ENCODE data around the gene HDAC8.

DNA sequence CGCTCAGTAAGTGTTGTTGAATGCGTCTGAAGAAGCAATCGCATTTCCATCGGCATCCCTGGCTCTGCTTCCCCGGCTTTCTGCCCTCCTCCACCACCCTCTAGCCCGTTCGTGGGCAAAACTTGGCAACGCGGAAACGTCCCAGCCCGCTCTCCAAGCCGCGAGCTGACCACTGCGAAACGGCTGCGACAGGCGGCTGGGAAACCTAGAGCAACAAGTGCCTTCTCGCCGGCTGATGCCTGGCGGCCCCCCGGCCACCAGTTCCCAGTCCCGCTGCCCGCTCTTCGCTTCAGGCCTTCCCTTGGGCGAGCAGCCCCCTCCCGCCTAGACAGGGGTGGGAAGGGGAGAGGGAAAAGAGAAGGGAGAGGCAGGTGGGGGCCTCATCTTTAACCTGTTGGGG lies 267.8 kb downstream of the HDAC8 start:
- TF ChIP-seq, protein P1, sequence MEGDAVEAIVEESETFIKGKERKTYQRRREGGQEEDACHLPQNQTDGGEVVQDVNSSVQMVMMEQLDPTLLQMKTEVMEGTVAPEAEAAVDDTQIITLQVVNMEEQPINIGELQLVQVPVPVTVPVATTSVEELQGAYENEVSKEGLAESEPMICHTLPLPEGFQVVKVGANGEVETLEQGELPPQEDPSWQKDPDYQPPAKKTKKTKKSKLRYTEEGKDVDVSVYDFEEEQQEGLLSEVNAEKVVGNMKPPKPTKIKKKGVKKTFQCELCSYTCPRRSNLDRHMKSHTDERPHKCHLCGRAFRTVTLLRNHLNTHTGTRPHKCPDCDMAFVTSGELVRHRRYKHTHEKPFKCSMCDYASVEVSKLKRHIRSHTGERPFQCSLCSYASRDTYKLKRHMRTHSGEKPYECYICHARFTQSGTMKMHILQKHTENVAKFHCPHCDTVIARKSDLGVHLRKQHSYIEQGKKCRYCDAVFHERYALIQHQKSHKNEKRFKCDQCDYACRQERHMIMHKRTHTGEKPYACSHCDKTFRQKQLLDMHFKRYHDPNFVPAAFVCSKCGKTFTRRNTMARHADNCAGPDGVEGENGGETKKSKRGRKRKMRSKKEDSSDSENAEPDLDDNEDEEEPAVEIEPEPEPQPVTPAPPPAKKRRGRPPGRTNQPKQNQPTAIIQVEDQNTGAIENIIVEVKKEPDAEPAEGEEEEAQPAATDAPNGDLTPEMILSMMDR (IDR thresholded peaks at IDR 0.05) = no peak
- no peak for TF ChIP-seq POLR2A (IDR thresholded peaks at IDR 0.05)

Measured in adrenal gland (tissue), 5 donors.